Measurements from ENCODE around the gene ARFGAP1. TPM values are rescaled to one million over a fixed set of nuclear protein-coding genes. Genes with fewer than 3 reads are reported as not detected.
A peak's percentile ranks its signal among the peaks of the same experiment; 100 is the strongest.

ARFGAP1 gene
- total RNA-seq, 5 donors from 2014 or later (not counting 1 experiment from before 2014, with no cell fraction given), result 109 to 129 (median 122) TPM

DNA sequence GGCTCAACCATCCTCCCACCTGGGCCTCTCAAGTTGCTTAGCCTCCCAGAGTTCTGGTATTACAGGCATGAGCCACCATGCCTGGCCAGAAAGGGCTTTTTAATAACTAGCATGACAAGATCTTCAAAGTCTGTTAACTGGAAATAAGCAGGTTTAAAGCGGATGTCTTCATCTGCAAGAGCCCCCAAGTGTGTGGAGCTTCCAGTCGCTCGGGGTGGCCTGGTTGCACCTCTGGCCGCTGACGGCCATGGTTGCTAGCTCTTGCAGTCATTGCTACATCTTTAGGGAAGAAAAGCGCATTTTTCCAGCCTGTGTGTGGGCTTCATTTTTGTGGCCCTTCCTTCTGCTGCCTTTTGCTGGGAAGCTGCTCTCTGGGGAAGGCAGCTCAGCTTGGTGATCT, 7.8 kb downstream of the ARFGAP1 start:
- H3K36me3 ChIP-seq (ENCODE audit: control insufficient read depth in 2 of 2, extremely low read depth in 1 of 2, insufficient read depth in 1 of 2, low read length in 1 of 2), result peaks cover 20 to 64% of the 10 kb centered on the region in 2 donors
- WGBS (ENCODE audit: insufficient coverage), result 96% methylated on average over 4 of the region's 6 CpGs
- POLR2A ChIA-PET, result no interaction called here

GRCh38 chr20:63280929-63281545, 8.4 kb downstream of the ARFGAP1 start:
- ATAC-seq (replicated peaks in 1 of 4) (no peak), DNase-seq (no peak)
- no peak overlapping the region for H3K4me3 Mint-ChIP-seq
- H3K36me3 ChIP-seq (ENCODE audit: control insufficient read depth in 2 of 2, extremely low read depth in 1 of 2, insufficient read depth in 1 of 2, low read length in 1 of 2), result peaks cover 23 to 63% of the 10 kb centered on the region in 2 donors
- WGBS (ENCODE audit: insufficient coverage), result 88% methylated on average over 19 of the region's 19 CpGs
- CTCF ChIA-PET, result no interaction called here
- H3K9me3 ChIP-seq, result no peaks in the 10 kb centered on the region
- H3K27me3 ChIP-seq (replicated peaks in 1 of 2; ENCODE audit: control insufficient read depth in 2 of 2, extremely low read depth in 1 of 2, insufficient read depth in 2 of 2, low read length in 1 of 2), result no peaks in the 10 kb centered on the region
- POLR2A ChIA-PET, result no interaction called here
- H3K27ac ChIP-seq (ENCODE audit: low read length), result no peak overlapping the region
- no peaks in the 10 kb centered on the region for H3K9me3 Mint-ChIP-seq
- no peak overlapping the region for H3K27ac Mint-ChIP-seq
- H3K27me3 Mint-ChIP-seq, result no peaks in the 10 kb centered on the region
- H3K4me1 Mint-ChIP-seq, result peaks cover 4 to 7% (median 6%) of the 10 kb centered on the region in 3 donors
- peaks cover 12% of the 10 kb centered on the region for H3K36me3 Mint-ChIP-seq
- no peak overlapping the region for H3K4me3 ChIP-seq (ENCODE audit: control insufficient read depth in 1 of 2, extremely low read depth in 1 of 2, low read length in 1 of 2)
- H3K4me1 ChIP-seq (ENCODE audit: control insufficient read depth in 1 of 2, extremely low read depth in 1 of 2, insufficient read depth in 2 of 2, low read length in 2 of 2), result peaks cover 0 to 19% of the 10 kb centered on the region in 2 experiments

More for the DNA sequence above, 7.8 kb downstream of the ARFGAP1 start:
- no peaks in the 10 kb centered on the region for H3K9me3 Mint-ChIP-seq
- CTCF ChIA-PET, result no interaction called here
- Histone ChIP-seq H3K9me3 (no peaks in the 10 kb centered on the region), H3K27ac (ENCODE audit: low read length) (no peak overlapping the region), H3K4me3 (ENCODE audit: control insufficient read depth in 1 of 2, extremely low read depth in 1 of 2, low read length in 1 of 2) (no peak overlapping the region), H3K4me1 (ENCODE audit: control insufficient read depth in 1 of 2, extremely low read depth in 1 of 2, insufficient read depth in 2 of 2, low read length in 2 of 2) (peaks cover 0 to 15% of the 10 kb centered on the region in 2 experiments), H3K27me3 (replicated peaks in 1 of 2; ENCODE audit: control insufficient read depth in 2 of 2, extremely low read depth in 1 of 2, insufficient read depth in 2 of 2, low read length in 1 of 2) (no peaks in the 10 kb centered on the region)
- H3K4me3 Mint-ChIP-seq, result no peak overlapping the region
- peaks cover 5 to 8% (median 7%) of the 10 kb centered on the region in 3 donors for H3K4me1 Mint-ChIP-seq
- DNase-seq, result no peak
- H3K27ac Mint-ChIP-seq, result no peak overlapping the region
- no peak for ATAC-seq (replicated peaks in 1 of 4)
- H3K27me3 Mint-ChIP-seq, result no peaks in the 10 kb centered on the region
- H3K36me3 Mint-ChIP-seq, result peaks cover 12% of the 10 kb centered on the region

- WGBS (ENCODE audit: insufficient coverage), result 94% methylated on average over 33 of the region's 38 CpGs
- Histone ChIP-seq H3K4me3 (ENCODE audit: control insufficient read depth in 1 of 2, extremely low read depth in 1 of 2, low read length in 1 of 2) (no peak overlapping the region), H3K27me3 (replicated peaks in 1 of 2; ENCODE audit: control insufficient read depth in 2 of 2, extremely low read depth in 1 of 2, insufficient read depth in 2 of 2, low read length in 1 of 2) (no peaks in the 10 kb centered on the region), H3K36me3 (ENCODE audit: control insufficient read depth in 2 of 2, extremely low read depth in 1 of 2, insufficient read depth in 1 of 2, low read length in 1 of 2) (peaks cover 23 to 59% of the 10 kb centered on the region in 2 donors), H3K9me3 (no peaks in the 10 kb centered on the region), H3K4me1 (ENCODE audit: control insufficient read depth in 1 of 2, extremely low read depth in 1 of 2, insufficient read depth in 2 of 2, low read length in 2 of 2) (peaks cover 0 to 19% of the 10 kb centered on the region in 2 experiments), H3K27ac (ENCODE audit: low read length) (no peak overlapping the region)
- ATAC-seq (replicated peaks in 1 of 4) (no peak), DNase-seq (no peak)
- POLR2A ChIA-PET, result no interaction called here
- peaks cover 4 to 6% (median 4%) of the 10 kb centered on the region in 3 donors for H3K4me1 Mint-ChIP-seq
- no peaks in the 10 kb centered on the region for H3K27me3 Mint-ChIP-seq
- peaks cover 13% of the 10 kb centered on the region for H3K36me3 Mint-ChIP-seq
- no peaks in the 10 kb centered on the region for H3K9me3 Mint-ChIP-seq
- CTCF ChIA-PET, result no interaction called here
- H3K4me3 Mint-ChIP-seq, result no peak overlapping the region
- H3K27ac Mint-ChIP-seq, result no peak overlapping the region
These were observed 9.4 kb downstream of the ARFGAP1 start for GRCh38 chr20:63281742-63282665.

GRCh38 chr20:63282946-63283345, 10.3 kb downstream of the ARFGAP1 start:
- ATAC-seq (replicated peaks in 1 of 4), result no peak
- H3K36me3 Mint-ChIP-seq, result peaks cover 14% of the 10 kb centered on the region
- CTCF ChIA-PET, result no interaction called here
- no peaks in the 10 kb centered on the region for H3K9me3 Mint-ChIP-seq
- Histone ChIP-seq H3K27me3 (replicated peaks in 1 of 2; ENCODE audit: control insufficient read depth in 2 of 2, extremely low read depth in 1 of 2, insufficient read depth in 2 of 2, low read length in 1 of 2) (no peaks in the 10 kb centered on the region), H3K27ac (ENCODE audit: low read length) (no peak overlapping the region), H3K4me1 (ENCODE audit: control insufficient read depth in 1 of 2, extremely low read depth in 1 of 2, insufficient read depth in 2 of 2, low read length in 2 of 2) (peaks cover 0 to 19% of the 10 kb centered on the region in 2 experiments), H3K4me3 (ENCODE audit: control insufficient read depth in 1 of 2, extremely low read depth in 1 of 2, low read length in 1 of 2) (no peak overlapping the region), H3K36me3 (ENCODE audit: control insufficient read depth in 2 of 2, extremely low read depth in 1 of 2, insufficient read depth in 1 of 2, low read length in 1 of 2) (peaks cover 24 to 56% of the 10 kb centered on the region in 2 donors), H3K9me3 (no peaks in the 10 kb centered on the region)
- H3K27me3 Mint-ChIP-seq, result no peaks in the 10 kb centered on the region
- H3K4me3 Mint-ChIP-seq, result no peak overlapping the region
- H3K27ac Mint-ChIP-seq, result peak overlapping the region in 1 of 2 donors; percentile 48
- WGBS (ENCODE audit: insufficient coverage), result 92% methylated on average over 17 of the region's 17 CpGs
- peaks cover 4 to 6% (median 4%) of the 10 kb centered on the region in 3 donors for H3K4me1 Mint-ChIP-seq
- POLR2A ChIA-PET, result no interaction called here
- DNase-seq, result no peak

- Mint-ChIP-seq H3K27ac (peak overlapping the region; percentile 70 to 79), H3K4me3 (peak overlapping the region; percentile 60 to 77 (median 76)), H3K36me3 (peaks cover 13% of the 10 kb centered on the region), H3K4me1 (peaks cover 4 to 6% (median 4%) of the 10 kb centered on the region in 3 donors), H3K27me3 (no peaks in the 10 kb centered on the region), H3K9me3 (no peaks in the 10 kb centered on the region)
- Histone ChIP-seq H3K36me3 (ENCODE audit: control insufficient read depth in 2 of 2, extremely low read depth in 1 of 2, insufficient read depth in 1 of 2, low read length in 1 of 2) (peaks cover 21 to 54% of the 10 kb centered on the region in 2 donors), H3K27me3 (replicated peaks in 1 of 2; ENCODE audit: control insufficient read depth in 2 of 2, extremely low read depth in 1 of 2, insufficient read depth in 2 of 2, low read length in 1 of 2) (no peaks in the 10 kb centered on the region), H3K27ac (ENCODE audit: low read length) (no peak overlapping the region), H3K9me3 (no peaks in the 10 kb centered on the region), H3K4me3 (ENCODE audit: control insufficient read depth in 1 of 2, extremely low read depth in 1 of 2, low read length in 1 of 2) (peak overlapping the region in 1 of 2 donors; percentile 47), H3K4me1 (ENCODE audit: control insufficient read depth in 1 of 2, extremely low read depth in 1 of 2, insufficient read depth in 2 of 2, low read length in 2 of 2) (peaks cover 0 to 19% of the 10 kb centered on the region in 2 experiments)
- ATAC-seq (replicated peaks in 1 of 4) (peak in 3 of 4 experiments; percentile 15 to 37 (median 24)), DNase-seq (no peak)
- 96% methylated on average over 23 of the region's 33 CpGs for WGBS (ENCODE audit: insufficient coverage)
- ChIA-PET CTCF (no interaction called here), POLR2A (no interaction called here)
These were observed 10.9 kb downstream of the ARFGAP1 start for GRCh38 chr20:63283397-63284082.

- H3K36me3 ChIP-seq (ENCODE audit: control insufficient read depth in 2 of 2, extremely low read depth in 1 of 2, insufficient read depth in 1 of 2, low read length in 1 of 2), result peaks cover 16 to 49% of the 10 kb centered on the region in 2 donors
- peak in 4 of 35 experiments; percentile 11 to 35 (median 18) for DNase-seq
These were observed 11.4 kb downstream of the ARFGAP1 start for GRCh38 chr20:63284083-63284440.

More at GRCh38 chr20:63284083-63284440, 11.4 kb downstream of the ARFGAP1 start:
- peak overlapping the region; percentile 60 to 77 (median 76) for H3K4me3 Mint-ChIP-seq
- no peaks in the 10 kb centered on the region for H3K9me3 Mint-ChIP-seq
- H3K4me1 Mint-ChIP-seq, result peaks cover 4 to 6% (median 4%) of the 10 kb centered on the region in 3 donors
- peaks cover 15% of the 10 kb centered on the region for H3K36me3 Mint-ChIP-seq
- ChIA-PET CTCF (no interaction called here), POLR2A (no interaction called here)
- H3K27me3 ChIP-seq (replicated peaks in 1 of 2; ENCODE audit: control insufficient read depth in 2 of 2, extremely low read depth in 1 of 2, insufficient read depth in 2 of 2, low read length in 1 of 2), result no peaks in the 10 kb centered on the region
- H3K27ac Mint-ChIP-seq, result peak overlapping the region; percentile 70 to 79
- H3K4me3 ChIP-seq (ENCODE audit: control insufficient read depth in 1 of 2, extremely low read depth in 1 of 2, low read length in 1 of 2), result peak overlapping the region; percentile 1 to 47
- peak; percentile 68 to 78 (median 76) for ATAC-seq (replicated peaks in 1 of 4)
- H3K4me1 ChIP-seq (ENCODE audit: control insufficient read depth in 1 of 2, extremely low read depth in 1 of 2, insufficient read depth in 2 of 2, low read length in 2 of 2), result peaks cover 0 to 19% of the 10 kb centered on the region in 2 experiments
- WGBS (ENCODE audit: insufficient coverage), result 66% methylated on average over 5 of the region's 14 CpGs
- no peaks in the 10 kb centered on the region for H3K27me3 Mint-ChIP-seq
- H3K9me3 ChIP-seq, result no peaks in the 10 kb centered on the region
- no peak overlapping the region for H3K27ac ChIP-seq (ENCODE audit: low read length)

All from T-cell (primary cell).